Measurements from ENCODE around the gene ARHGAP33.
A peak's percentile ranks its signal among the peaks of the same experiment; 100 is the strongest.

The ARHGAP33 gene

GRCh38 chr19:35775298-35776101 is at the start of gene ARHGAP33:
ARHGAP33 (plus strand) TSS chr19:35775564; CDS start chr19:35775659, 95 bp downstream.
- peak; percentile 98 for DNase-seq

DNA sequence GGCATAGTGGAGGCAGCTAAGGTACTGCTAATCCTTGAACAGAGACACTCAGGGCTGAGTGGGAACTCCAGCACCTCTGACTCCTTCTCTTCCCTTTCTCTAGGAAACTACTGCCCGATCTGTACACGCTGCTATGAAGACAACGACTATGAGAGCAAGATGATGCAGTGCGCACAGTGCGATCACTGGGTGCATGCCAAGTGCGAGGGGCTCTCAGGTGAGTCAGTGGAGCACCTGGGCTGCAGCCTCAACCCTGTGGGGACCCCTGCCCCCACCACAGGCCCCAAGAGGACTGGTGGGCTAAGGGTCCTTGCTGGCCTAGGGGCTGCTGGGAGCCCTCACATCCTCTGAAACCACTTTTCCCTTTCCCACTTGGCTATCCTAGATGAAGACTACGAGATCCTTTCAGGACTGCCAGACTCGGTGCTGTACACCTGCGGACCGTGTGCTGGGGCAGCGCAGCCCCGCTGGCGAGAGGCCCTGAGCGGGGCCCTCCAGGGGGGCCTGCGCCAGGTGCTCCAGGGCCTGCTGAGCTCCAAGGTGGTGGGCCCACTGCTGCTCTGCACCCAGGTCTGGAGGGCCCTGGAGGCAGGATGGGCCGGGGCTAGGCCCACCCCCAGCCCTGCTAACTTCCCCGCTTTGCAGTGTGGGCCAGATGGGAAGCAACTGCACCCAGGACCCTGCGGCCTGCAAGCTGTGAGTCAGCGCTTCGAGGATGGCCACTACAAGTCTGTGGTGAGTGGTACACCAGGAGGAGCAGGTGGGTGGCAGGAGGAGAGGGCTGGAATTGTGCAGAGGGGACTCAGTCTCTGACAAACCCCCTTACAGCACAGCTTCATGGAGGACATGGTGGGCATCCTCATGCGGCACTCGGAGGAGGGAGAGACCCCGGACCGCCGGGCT is 48.1 kb upstream of the ARHGAP33 start:
- DNase-seq, result no peak

DNA sequence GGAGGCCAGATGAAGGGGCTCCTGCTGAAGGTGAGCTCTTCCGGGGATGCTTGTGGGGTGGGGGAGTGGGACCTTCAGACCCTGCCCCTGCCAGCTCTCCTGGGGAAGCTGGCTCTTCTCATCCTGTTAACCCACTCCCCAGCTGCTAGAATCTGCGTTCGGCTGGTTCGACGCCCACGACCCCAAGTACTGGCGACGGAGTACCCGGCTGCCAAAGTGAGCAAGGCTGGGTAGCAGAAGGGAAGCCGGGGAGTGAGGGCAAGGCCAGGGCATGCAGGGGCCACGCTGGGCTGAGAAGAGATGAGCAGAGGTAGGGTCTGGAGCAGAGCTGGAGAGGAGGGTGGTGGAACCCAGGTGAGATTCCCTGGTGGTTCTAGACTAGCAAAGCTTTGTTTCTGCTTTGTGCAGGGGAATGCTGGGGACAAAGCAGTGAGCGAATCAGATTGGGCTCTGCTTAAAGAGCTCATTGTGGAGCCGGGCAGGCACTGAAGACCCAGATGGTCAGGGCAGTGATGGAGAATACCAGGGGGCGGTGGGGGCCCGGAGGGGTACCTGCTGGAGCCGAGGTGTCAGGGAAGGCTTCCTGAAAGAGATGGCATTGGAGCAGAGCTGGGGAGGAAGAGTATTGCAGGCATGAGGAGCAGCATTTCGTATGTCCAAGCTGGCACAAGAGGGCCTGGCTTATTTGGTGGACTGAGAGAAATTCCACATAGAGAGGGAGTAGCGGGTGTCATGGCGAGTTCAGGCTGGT is 47.2 kb upstream of the ARHGAP33 start:
- no peak for DNase-seq

DNA sequence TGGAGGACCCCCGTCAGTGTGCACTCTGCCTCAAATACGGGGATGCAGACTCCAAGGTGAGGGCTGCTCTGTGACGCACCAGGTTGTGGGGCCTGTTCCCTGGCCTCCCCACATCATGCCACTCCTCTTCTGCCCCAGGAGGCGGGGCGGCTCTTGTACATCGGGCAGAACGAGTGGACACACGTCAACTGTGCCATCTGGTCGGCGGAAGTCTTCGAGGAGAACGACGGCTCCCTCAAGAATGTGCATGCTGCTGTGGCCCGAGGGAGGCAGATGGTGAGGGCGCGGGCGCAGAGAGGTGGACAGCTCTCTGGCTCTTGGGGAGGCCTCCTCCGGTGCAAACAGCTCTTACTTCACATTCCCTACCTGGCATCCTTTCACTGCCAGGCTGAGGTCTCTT is 46.3 kb upstream of the ARHGAP33 start:
- DNase-seq, result no peak

- no peak for DNase-seq
Measured at GRCh38 chr19:35729763-35730162, 45.6 kb upstream of the ARHGAP33 start.

DNA sequence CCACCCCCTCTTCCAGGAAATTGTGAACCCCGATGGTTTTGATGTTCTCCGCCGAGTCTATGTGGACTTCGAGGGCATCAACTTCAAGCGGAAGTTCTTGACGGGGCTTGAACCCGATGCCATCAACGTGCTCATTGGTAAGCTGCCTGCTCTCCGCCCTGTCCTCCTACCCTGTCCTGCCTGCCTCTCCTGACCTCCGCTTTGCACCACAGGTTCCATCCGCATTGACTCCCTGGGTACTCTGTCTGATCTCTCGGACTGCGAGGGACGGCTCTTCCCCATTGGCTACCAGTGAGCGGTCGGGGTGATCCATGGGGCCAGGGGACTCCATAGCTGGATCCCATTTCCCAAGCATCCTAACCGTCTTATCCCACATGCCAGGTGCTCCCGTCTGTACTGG is 45.0 kb upstream of the ARHGAP33 start:
- DNase-seq, result no peak

- DNase-seq, result no peak
Measured at GRCh38 chr19:35731353-35731752, 44.0 kb upstream of the ARHGAP33 start.

- DNase-seq, result no peak
Measured at GRCh38 chr19:35731779-35732405, 43.5 kb upstream of the ARHGAP33 start.

GRCh38 chr19:35732540-35733179 is 42.7 kb upstream of the ARHGAP33 start:
- no peak for DNase-seq

- no peak for DNase-seq
Measured at GRCh38 chr19:35733180-35734125, 41.9 kb upstream of the ARHGAP33 start.

GRCh38 chr19:35734273-35734672 is 41.1 kb upstream of the ARHGAP33 start:
- DNase-seq, result no peak

DNA sequence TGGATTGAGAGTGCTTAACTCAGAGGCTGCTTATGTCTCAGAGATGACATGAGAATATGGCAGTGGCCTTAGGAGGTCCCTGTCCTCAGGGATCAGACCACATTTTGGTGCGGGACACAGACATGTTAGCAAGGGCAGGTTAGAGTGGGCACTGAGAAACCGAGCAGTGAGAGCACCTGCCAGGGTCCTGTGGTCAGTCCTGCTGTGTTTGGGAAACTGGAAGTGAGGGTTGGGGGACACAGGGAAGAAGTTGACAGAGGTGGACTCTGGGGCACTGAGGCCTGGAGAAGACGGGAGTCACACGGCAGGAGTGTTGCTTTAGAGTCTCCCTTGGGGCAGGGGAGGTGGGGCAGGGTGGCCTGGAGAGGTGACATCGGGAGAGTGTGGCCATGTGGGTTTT is 40.5 kb upstream of the ARHGAP33 start:
- no peak for DNase-seq

GRCh38 chr19:35736913-35737886 is 38.2 kb upstream of the ARHGAP33 start:
- peak; percentile 24 for DNase-seq

- no peak for DNase-seq
Measured at GRCh38 chr19:35738021-35738886, 37.1 kb upstream of the ARHGAP33 start.

DNA sequence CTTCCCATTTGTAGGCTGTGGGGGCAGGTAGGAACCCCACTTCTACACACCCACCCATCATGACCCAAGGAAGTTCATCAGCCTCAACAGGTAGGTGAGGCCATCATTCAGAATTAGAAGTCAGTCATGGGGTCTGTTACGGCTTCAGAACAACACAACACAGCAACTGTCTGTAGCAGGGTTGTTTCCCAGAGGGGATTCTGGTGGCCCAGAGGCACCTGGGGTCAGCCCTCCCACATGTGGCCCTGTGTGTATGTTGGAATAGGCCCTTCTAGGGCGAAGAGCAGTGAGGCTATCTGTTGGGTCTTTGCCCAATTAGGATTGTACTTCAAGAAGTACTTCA is 36.5 kb upstream of the ARHGAP33 start:
- DNase-seq, result no peak

DNA sequence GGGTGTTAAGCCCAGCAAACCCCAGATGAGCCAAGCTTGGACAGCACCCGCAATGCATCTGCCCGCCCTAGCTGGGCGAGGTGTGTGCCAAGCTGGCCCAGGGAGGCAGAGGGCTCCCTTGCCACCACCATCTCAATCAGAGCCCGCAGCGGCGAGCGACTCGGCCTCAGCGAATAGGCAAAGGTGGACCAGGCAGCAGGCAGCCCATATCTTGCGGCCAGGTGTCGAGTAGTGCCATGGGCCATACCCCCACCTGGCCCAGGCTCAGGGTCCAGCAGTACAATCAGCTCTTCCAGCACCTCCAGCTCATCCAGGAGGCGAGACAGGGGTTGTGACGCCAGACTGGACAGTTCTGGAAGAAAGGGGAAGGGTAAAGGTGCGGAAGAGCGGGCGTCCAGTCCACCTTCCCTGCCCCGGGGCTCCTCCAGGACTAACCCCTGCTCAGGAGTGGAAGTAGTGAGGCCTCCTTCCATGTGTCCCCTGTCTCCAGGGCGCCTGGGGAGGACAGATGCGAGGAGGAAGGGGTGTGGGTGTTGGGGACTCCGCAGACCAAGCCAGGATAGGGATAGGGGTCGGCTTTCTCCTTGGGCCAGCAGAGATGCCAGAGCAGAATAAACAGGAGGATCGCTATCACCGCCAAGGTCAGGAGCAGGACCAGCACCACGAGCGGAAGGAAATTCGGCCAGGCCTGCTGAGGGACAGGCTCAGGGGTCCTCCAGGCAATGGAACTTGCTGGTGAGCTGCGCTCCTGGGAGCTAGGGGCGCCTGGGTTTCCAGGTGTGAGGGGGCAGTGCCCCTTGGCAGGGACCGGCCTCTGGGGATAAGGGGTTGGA is 35.9 kb upstream of the ARHGAP33 start:
- DNase-seq, result no peak

- no peak for DNase-seq
Measured at GRCh38 chr19:35740108-35740422, 35.3 kb upstream of the ARHGAP33 start.
